ENCODE results near the gene TLCD1.

- TF ChIP-seq POLR2A (IDR thresholded peaks at IDR 0.05) (no peak), CTCF (IDR thresholded peaks at IDR 0.05) (no peak)
Observed at GRCh38 chr17:28706471-28707338, 19.3 kb downstream of the TLCD1 start.
